Measurements from ENCODE around the gene ZBTB17. TPM values are rescaled to one million over a fixed set of nuclear protein-coding genes. Genes with fewer than 3 reads are reported as not detected.

ZBTB17 gene
- total RNA-seq, 1 donor from 2014 or later, result 63.9 TPM

DNA sequence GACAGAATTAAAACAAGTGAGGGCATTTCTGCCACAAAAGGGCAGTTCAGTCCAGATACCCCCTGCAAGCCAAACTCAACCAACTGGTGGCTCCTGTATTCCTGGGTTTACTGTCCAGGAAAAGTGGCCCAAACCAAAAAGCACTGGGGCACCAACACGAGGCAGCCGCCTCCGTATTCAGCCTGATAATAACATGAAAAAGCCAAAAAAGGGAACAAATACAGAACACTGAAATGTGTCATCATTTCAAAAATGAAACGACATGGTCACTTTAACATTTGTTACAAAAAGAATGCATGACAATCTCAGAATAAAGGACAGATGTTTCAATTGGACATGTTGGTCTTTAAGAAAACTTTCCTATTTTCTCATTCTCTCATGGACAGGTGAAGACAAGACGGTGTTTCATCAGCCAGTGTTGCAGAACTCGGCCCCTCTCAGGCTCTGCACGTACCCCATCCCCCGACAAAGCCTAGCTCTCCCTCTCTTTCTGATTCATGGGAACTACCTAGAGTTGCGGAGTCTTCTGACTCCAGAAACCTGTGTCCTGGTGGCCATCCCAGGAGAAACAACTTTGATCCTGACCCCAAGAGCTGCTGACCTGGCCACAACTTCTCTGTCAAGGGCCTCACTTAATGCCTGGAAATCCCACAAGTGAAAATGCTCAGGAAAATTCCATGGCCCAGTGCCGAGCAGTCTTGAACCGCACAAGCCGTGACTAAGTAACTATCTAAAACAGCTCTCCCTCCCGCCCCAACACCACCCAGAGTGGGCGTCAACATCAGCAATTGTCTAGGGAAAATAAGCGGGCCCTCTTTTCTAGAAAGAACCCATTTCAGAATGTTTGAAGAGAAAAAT is 27.1 kb downstream of the ZBTB17 start:
- intact Hi-C loops (cut with micrococcal nuclease), result loop anchor here (1.0 kb wide), 2 partner anchors 26 to 30 kb away; no protein-coding TSS in a partner anchor
- no peaks in the 10 kb centered on the region for H3K27me3 Mint-ChIP-seq
- peaks cover 57% of the 10 kb centered on the region for H3K36me3 Mint-ChIP-seq (ENCODE audit: low read depth)
- DNase-seq, result no peak
- no peaks in the 10 kb centered on the region for H3K9me3 Mint-ChIP-seq
- H3K4me1 Mint-ChIP-seq, result peaks cover 65% of the 10 kb centered on the region
- H3K4me3 Mint-ChIP-seq, result peak overlapping the region; percentile 67
- peak overlapping the region; percentile 94 for H3K27ac Mint-ChIP-seq

DNA sequence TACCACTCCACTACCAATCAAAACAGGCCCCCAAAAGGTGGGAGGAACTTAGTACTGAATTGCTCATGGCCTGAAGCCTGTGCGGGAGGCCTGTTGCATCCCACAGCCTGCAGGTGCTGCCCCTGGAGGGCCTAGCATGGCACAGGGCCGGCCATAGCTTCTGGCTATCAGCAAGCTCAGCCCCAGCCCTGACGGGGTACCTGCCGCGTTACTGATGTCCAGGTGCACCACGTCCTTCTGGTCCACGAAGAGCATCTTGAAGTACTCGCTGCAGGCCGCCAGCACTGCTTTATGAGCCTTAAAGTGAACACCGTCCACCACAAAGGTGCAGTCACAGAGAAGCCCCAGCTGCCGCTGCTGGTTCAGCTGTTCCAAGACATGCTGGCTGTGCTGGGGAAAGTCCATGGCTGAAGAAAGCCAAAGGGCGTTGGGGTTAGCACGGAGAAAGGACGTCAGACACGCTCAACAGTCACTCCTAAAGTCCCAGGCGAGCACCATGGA is 27.8 kb downstream of the ZBTB17 start:
- Mint-ChIP-seq H3K27me3 (no peaks in the 10 kb centered on the region), H3K4me3 (peak overlapping the region; percentile 5), H3K27ac (peak overlapping the region; percentile 94), H3K4me1 (peaks cover 58% of the 10 kb centered on the region), H3K9me3 (no peaks in the 10 kb centered on the region), H3K36me3 (ENCODE audit: low read depth) (peaks cover 56% of the 10 kb centered on the region)
- intact Hi-C loops (cut with micrococcal nuclease), result no loop called here
- DNase-seq, result no peak

DNA sequence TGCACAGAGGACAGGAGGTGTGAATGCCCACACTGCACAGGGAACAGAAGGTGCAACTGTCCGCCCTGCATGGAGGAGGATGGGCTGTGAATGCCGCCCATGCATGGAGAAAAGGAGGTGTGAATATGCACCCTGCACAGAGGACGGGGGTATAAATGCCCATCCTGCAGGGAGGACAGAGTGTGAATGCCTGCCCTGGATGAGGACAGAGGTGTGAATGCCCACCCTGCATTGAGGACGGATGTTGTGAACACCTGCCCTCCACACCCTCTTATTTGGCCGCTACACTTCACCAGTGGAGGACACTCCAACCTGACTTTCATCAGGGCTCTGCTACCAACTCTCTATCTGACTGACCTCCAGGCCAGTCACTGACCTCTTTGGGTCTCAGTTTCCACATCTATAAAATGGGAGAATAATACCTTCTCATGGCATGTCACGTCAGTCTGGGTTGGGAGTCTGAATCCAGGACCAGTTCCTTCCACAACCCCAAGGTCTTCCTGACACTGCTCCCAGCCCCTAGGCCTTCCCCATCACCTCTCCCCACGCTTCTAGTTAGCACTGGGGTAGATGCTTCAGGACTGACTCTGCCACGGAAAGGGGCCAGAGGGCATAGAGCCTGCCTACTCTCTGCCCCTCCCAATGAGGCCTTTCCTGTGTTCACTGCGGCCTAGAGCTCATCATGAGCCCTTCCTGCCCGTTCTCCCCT is 28.4 kb downstream of the ZBTB17 start:
- intact Hi-C loops (cut with micrococcal nuclease), result no loop called here
- H3K27me3 Mint-ChIP-seq, result no peaks in the 10 kb centered on the region
- peaks cover 53% of the 10 kb centered on the region for H3K36me3 Mint-ChIP-seq (ENCODE audit: low read depth)
- no peak overlapping the region for H3K4me3 Mint-ChIP-seq
- no peaks in the 10 kb centered on the region for H3K9me3 Mint-ChIP-seq
- no peak for DNase-seq
- peaks cover 55% of the 10 kb centered on the region for H3K4me1 Mint-ChIP-seq
- H3K27ac Mint-ChIP-seq, result peak overlapping the region; percentile 94

DNA sequence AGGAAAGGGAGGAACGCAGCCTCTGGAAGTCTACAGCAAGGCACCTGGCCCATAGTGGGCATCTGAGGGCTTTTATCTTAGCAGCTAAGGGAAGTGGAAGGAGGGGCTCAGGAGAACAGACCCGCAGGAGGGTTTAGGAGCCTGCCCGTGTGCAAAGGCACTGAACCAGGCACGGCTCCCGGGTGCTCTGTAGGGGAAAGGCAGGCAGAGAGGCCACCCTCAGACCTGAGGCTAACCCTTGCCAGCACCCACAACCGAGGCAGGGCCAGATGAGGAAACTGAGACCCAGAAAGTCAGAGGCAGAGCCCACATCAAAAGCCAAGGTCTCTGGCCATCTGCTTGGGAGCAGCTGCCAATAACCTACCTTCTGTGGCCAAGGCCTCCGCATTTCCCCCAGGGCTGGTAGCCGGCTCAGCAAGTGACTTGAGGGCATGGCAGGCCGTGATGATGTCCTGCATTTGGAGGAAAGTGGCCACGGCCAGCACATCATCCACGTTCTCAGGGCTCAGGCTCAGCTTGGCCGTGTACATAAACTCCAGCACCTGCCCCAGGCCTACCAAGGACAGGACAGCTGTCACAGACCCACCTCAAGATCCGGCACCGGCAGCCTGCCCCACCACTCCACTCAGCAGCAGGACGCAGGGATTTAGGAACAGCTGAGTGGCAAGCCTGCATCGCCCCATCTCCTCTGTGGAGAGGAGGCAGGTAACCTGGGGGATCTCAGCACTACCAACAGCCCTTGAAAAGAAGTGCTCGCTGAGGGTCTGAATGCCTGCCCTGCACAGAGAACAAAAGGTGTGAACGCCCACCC is 29.1 kb downstream of the ZBTB17 start:
- Mint-ChIP-seq H3K27me3 (no peaks in the 10 kb centered on the region), H3K4me1 (peaks cover 47% of the 10 kb centered on the region), H3K9me3 (no peaks in the 10 kb centered on the region), H3K27ac (peak overlapping the region; percentile 54), H3K4me3 (no peak overlapping the region), H3K36me3 (ENCODE audit: low read depth) (peaks cover 52% of the 10 kb centered on the region)
- intact Hi-C loops (cut with micrococcal nuclease), result no loop called here
- DNase-seq, result no peak

DNA sequence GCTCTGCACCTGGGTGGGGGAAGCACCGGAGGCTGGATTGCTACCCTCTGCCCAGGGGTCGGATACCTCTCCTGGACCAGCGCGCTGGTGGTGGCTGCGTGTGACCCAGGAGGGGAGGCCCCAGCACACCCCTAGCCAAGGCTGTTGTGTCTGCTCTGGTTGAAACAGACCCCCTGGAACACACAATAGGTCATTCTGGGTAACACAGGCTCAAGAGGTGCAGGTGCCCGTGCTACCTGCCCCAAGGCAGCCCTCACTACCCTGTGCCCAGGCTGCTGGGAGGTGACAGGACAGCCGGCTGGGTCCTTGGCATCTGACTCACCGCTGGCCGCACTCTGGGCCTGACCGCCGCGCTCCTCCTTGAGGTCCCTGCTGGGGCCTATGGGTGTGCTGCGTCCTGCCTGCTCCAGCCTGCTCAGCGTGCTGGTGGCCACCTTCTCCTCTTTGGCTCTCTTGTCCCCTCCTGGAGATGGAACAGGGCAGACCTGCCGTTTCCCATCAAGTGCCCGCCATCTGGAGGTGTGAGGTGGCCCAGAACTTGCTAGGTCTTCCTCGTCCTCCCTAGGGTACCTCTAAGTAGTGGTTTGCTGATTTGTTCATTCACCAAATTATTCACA is 30.0 kb downstream of the ZBTB17 start:
- intact Hi-C loops (cut with micrococcal nuclease), result no loop called here
- H3K27ac Mint-ChIP-seq, result no peak overlapping the region
- H3K4me3 Mint-ChIP-seq, result no peak overlapping the region
- H3K9me3 Mint-ChIP-seq, result no peaks in the 10 kb centered on the region
- H3K27me3 Mint-ChIP-seq, result no peaks in the 10 kb centered on the region
- H3K4me1 Mint-ChIP-seq, result peaks cover 40% of the 10 kb centered on the region
- peaks cover 49% of the 10 kb centered on the region for H3K36me3 Mint-ChIP-seq (ENCODE audit: low read depth)
- no peak for DNase-seq

DNA sequence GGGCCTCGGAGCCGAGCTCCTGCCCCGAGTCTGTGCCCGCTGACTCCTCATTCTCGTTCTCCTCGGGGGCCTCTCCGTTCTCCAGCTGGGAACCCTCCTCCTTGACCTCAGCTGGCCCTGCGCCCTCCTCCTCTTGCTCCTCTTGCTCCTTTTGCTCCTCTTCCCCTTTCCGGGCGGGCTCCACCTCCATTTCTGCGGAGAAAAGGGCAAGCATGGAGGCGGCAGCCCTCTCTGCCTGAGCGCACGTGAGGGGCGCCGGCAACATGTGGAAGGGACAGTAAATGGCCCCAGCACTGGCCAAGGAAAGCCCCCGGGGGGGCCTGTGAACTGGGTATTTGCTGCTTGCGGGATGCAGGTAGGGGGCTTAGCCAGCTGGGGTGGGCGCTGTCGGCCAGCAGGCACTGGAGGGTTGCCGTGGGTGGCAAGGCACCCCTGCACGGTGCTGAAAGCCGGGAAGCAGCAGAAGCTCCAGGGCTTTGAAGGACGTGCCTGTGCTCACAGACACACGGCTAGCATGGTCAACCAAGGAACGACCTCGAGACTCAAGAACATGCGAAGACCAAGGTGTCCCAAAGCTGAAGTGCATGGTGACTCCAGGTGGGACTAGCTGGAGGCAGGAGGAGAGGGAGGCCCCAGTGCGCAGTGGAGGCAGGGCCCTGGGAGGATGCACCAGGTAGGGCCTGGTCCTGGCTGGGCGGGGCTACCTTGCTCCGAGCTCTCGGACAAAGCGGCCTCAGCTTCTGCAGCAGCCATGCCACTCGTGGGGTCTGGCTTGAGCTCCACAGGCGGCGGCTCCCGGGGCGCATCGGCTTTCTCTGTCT is 30.7 kb downstream of the ZBTB17 start:
- no peak overlapping the region for H3K4me3 Mint-ChIP-seq
- H3K27ac Mint-ChIP-seq, result no peak overlapping the region
- H3K36me3 Mint-ChIP-seq (ENCODE audit: low read depth), result peaks cover 51% of the 10 kb centered on the region
- no peaks in the 10 kb centered on the region for H3K27me3 Mint-ChIP-seq
- no peak for DNase-seq
- H3K9me3 Mint-ChIP-seq, result no peaks in the 10 kb centered on the region
- peaks cover 33% of the 10 kb centered on the region for H3K4me1 Mint-ChIP-seq
- intact Hi-C loops (cut with micrococcal nuclease), result no loop called here

DNA sequence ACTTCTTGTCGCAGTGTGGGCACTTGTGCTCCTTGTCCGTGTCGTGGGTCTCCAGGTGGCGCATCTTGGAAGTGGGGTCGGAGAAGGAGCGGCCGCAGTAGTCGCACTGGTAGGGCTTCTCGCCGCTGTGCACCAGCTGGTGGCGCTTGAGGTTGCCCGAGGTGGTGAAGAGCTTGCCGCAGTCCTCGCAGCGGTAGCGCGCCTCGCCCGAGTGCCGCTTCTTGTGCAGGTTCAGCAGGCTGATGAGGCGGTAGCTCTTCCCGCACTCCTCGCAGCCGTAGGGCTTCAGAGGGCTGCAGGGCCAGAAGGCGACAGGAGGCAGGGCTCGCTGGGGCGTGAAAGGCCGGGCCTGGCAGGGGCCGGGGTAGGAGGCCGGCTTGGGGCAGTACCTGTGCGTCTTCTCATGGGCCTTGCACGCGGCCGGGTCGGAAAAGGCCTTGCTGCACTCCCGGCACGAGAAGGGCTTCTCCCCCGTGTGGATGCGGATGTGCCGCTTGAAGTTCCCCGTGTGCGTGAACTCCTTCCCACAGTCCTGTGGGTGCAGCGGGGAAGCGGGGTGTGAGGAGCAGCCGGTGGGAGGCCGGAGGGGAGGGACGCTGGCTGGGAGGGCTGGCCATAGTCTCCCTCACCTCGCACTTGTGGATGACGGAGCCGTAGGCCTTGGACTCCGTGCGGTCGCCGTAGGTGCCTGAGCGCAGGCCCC is 31.4 kb downstream of the ZBTB17 start:
- H3K9me3 Mint-ChIP-seq, result no peaks in the 10 kb centered on the region
- intact Hi-C loops (cut with micrococcal nuclease), result no loop called here
- peaks cover 26% of the 10 kb centered on the region for H3K4me1 Mint-ChIP-seq
- H3K27ac Mint-ChIP-seq, result no peak overlapping the region
- DNase-seq, result no peak
- no peak overlapping the region for H3K4me3 Mint-ChIP-seq
- no peaks in the 10 kb centered on the region for H3K27me3 Mint-ChIP-seq
- H3K36me3 Mint-ChIP-seq (ENCODE audit: low read depth), result peaks cover 52% of the 10 kb centered on the region

DNA sequence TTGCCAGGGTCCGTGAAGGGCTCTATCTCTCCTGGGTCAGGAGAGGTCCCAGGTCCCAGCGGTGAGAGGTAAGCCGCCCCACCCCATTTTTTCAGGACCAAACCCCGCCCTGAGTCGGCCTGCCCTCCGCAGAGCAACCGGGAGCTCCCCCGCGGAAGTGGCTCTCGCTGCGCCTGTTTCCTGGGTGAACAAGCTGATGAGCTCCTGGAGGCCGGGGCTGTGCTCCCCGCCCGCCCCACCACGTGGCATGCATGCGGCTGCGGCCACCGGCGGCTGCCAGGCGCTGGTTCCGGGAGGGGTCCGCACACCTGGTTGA is 32.0 kb downstream of the ZBTB17 start:
- peaks cover 52% of the 10 kb centered on the region for H3K36me3 Mint-ChIP-seq (ENCODE audit: low read depth)
- H3K27ac Mint-ChIP-seq, result no peak overlapping the region
- H3K9me3 Mint-ChIP-seq, result no peaks in the 10 kb centered on the region
- H3K4me3 Mint-ChIP-seq, result no peak overlapping the region
- no peaks in the 10 kb centered on the region for H3K27me3 Mint-ChIP-seq
- H3K4me1 Mint-ChIP-seq, result peaks cover 25% of the 10 kb centered on the region
- intact Hi-C loops (cut with micrococcal nuclease), result no loop called here
- no peak for DNase-seq

DNA sequence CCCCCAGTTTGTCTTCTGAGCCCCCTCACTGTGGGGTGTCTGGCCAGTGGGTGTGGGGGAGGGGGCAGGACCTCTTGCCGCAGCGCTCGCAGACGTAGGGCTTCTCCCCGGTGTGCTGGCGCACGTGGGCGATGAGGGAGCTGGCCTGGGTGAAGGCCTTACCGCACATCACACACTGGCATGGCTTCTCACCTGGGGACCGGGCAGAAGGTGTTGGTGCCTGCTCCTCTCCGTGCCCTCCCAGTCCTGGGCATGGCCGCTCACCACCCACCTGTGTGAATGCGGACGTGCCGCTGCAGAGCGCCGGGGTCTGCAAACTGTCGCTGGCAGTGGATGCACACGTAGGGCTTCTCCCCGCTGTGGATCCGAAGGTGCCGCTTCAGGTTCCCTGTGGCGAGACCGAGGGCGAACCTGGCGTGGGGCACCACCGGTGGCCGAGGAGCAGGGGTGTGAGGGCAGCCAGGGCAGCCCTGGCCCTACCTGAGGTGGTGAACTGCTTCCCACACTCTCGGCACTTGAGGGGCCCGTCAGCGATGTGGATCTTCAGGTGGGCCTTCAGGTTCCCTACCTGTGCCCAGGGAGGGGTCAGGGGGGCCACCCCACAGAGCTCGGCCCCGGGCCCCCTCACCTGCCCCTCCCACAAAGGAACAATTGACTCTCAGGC is 32.4 kb downstream of the ZBTB17 start:
- H3K9me3 Mint-ChIP-seq, result no peaks in the 10 kb centered on the region
- intact Hi-C loops (cut with micrococcal nuclease), result no loop called here
- H3K36me3 Mint-ChIP-seq (ENCODE audit: low read depth), result peaks cover 49% of the 10 kb centered on the region
- no peak overlapping the region for H3K4me3 Mint-ChIP-seq
- no peaks in the 10 kb centered on the region for H3K27me3 Mint-ChIP-seq
- DNase-seq, result no peak
- peaks cover 20% of the 10 kb centered on the region for H3K4me1 Mint-ChIP-seq
- no peak overlapping the region for H3K27ac Mint-ChIP-seq

DNA sequence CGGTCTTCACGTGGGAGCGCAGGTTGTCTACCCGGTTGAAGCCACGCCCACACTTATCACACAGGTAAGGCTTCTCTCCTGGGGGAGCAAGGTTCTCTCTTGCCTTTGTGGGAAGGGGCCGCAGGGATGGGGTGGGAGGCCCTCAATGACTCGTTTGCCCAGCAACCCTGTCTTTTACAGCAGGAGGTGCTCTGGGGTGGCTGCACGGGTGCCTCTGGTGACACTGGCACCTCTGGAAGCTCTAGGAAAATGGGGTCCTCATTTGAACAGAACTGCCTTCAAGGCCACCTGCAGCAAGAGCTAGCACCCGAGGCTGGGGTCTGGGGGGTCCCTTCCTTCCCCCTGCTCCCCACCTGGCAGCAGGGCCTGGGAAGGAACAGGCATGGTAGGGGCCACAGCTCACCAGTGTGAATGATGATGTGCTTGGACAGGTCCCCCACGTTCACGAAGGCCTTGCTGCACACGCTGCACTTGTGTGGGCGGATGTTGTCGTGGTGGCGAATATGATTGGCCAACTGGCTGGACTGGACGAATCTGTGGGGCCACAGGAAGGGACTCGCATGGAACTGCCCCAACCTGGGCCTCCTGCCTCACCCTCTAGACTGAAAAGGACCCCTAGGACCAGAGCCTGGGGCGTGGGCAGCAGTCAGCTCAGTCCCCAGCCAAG is 33.1 kb downstream of the ZBTB17 start:
- H3K27me3 Mint-ChIP-seq, result no peaks in the 10 kb centered on the region
- H3K4me1 Mint-ChIP-seq, result peaks cover 17% of the 10 kb centered on the region
- DNase-seq, result no peak
- H3K36me3 Mint-ChIP-seq (ENCODE audit: low read depth), result peaks cover 48% of the 10 kb centered on the region
- no peaks in the 10 kb centered on the region for H3K9me3 Mint-ChIP-seq
- H3K27ac Mint-ChIP-seq, result peak overlapping the region; percentile 25
- H3K4me3 Mint-ChIP-seq, result no peak overlapping the region
- intact Hi-C loops (cut with micrococcal nuclease), result no loop called here

DNA sequence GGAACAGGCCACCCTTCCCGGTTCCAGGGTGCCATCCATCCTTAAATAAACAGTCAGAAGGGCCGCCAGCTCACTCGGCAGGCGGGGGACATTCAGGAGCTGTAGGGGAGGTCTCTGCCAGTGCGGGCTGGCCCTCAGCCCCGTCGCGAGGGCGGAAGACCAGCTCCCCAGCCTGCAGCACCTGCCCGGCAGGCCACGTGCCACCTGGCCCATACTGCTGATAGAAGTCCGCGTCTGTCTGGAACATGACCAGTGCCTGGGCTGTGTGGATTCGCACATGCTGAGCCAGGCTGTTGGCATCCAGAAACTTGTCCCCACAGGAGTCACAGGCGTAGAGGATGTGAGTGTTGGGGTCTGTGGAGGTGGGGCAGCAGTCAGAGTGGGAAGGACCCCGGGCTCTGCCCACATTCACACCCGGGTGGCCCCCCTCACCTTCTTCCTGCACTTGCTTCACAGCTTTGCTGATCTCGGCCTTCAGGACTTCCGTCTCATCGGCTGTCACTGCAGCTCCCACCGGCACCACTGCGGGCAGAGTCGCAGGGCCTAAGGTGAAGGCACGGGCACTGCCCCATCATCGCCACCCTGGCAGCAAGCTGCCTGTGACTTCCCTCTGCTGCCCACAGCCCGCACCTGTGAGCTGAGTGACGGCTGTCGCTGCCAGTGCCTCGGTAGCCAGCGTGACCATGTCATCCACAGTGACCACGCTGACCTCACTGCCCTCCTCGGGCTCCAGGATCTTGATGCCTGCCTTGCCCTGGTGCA is 33.8 kb downstream of the ZBTB17 start:
- Mint-ChIP-seq H3K27ac (peak overlapping the region; percentile 53), H3K4me1 (peaks cover 17% of the 10 kb centered on the region)
- intact Hi-C loops (cut with micrococcal nuclease), result no loop called here

More for the DNA sequence above, 33.8 kb downstream of the ZBTB17 start:
- peaks cover 50% of the 10 kb centered on the region for H3K36me3 Mint-ChIP-seq (ENCODE audit: low read depth)
- no peak for DNase-seq
- H3K9me3 Mint-ChIP-seq, result no peaks in the 10 kb centered on the region
- H3K27me3 Mint-ChIP-seq, result no peaks in the 10 kb centered on the region
- no peak overlapping the region for H3K4me3 Mint-ChIP-seq
